ENCODE measurements around the gene DDIAS.

The DDIAS gene

DNA sequence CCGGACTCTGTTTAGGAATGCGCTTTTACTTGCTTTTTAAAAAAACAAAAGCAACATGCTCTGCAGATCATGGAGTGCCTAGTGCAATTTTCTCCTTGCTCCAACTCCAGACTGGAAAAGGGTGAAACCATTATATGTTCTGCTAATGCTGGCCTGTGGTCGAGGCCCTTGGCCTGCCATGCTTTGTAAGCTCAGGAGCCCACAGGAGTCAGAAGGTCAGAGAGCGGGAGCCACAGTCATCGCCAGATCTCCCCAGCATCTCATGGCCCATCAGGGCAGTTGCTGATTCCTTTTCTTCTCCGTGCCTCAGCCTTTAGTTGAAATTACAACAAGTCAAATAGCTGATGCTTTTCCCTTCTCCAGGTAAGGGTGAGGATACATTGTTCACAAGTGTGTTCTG lies 80.3 kb downstream of the DDIAS start:
- DNase-seq (ENCODE audit: extremely low spot score) = no peak
- ChIA-PET POLR2A (no interaction called here), CTCF (no interaction called here)
- TF ChIP-seq LEF1 (IDR thresholded peaks at IDR 0.05; ENCODE audit: borderline replicate concordance) (no peak), BHLHE40 (IDR thresholded peaks at IDR 0.05; ENCODE audit: borderline replicate concordance) (no peak), FOXA1 (IDR thresholded peaks at IDR 0.05) (no peak), ELF4 (IDR thresholded peaks at IDR 0.05) (no peak), SP1 (IDR thresholded peaks at IDR 0.05) (no peak), TARDBP (IDR thresholded peaks at IDR 0.05) (no peak), ZNF384 (IDR thresholded peaks at IDR 0.05) (no peak), SUZ12 (IDR thresholded peaks at IDR 0.05) (no peak), ARNT (IDR thresholded peaks at IDR 0.05) (no peak), CTBP1 (IDR thresholded peaks at IDR 0.05; ENCODE audit: borderline replicate concordance) (no peak), HDGF (IDR thresholded peaks at IDR 0.05; ENCODE audit: borderline replicate concordance) (no peak), L3MBTL2 (conservative IDR thresholded peaks at IDR 0.05) (no peak), NFRKB (IDR thresholded peaks at IDR 0.05) (no peak), FOXM1 (IDR thresholded peaks at IDR 0.05; ENCODE audit: borderline replicate concordance) (no peak), FOXK2 (IDR thresholded peaks at IDR 0.05) (no peak)
- TF ChIP-seq, protein P1, sequence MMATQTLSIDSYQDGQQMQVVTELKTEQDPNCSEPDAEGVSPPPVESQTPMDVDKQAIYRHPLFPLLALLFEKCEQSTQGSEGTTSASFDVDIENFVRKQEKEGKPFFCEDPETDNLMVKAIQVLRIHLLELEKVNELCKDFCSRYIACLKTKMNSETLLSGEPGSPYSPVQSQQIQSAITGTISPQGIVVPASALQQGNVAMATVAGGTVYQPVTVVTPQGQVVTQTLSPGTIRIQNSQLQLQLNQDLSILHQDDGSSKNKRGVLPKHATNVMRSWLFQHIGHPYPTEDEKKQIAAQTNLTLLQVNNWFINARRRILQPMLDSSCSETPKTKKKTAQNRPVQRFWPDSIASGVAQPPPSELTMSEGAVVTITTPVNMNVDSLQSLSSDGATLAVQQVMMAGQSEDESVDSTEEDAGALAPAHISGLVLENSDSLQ (IDR thresholded peaks at IDR 0.05) = no peak
